ENCODE results near the gene DNAH6. TPM values are rescaled to one million over a fixed set of nuclear protein-coding genes. Genes with fewer than 3 reads are reported as not detected.
"Not testable (repeated sequence)": the region's sequence is repeated elsewhere in the genome, so short reads cannot be mapped to it uniquely, and the experiment has no call there.

DNAH6 gene
- total RNA-seq, 1 donor from 2014 or later: not detected

GRCh38 chr2:84755096-84755495, 238.8 kb downstream of the DNAH6 start:
- DNase-seq (ENCODE audit: low spot score in 2 of 2): no peak
- intact Hi-C loops (cut with DNase I): no loop called here
- H3K9me3 ChIP-seq: no peaks in the 10 kb centered on the region
- no peaks in the 10 kb centered on the region for H3K27me3 ChIP-seq
- H3K36me3 ChIP-seq: no peaks in the 10 kb centered on the region
- H3K27ac ChIP-seq: no peak overlapping the region
- no peak overlapping the region for H3K4me3 ChIP-seq
- no peak for TF ChIP-seq CTCF (IDR thresholded peaks at IDR 0.05)
- no peaks in the 10 kb centered on the region for H3K4me1 ChIP-seq

- no peak overlapping the region for H3K27ac ChIP-seq
- no peaks in the 10 kb centered on the region for H3K36me3 ChIP-seq
- no peak for TF ChIP-seq CTCF (IDR thresholded peaks at IDR 0.05)
- DNase-seq (ENCODE audit: low spot score in 2 of 2): no peak
- no peaks in the 10 kb centered on the region for H3K4me1 ChIP-seq
- no peaks in the 10 kb centered on the region for H3K27me3 ChIP-seq
- H3K9me3 ChIP-seq: no peaks in the 10 kb centered on the region
- intact Hi-C loops (cut with DNase I): no loop called here
- no peak overlapping the region for H3K4me3 ChIP-seq
These were observed 241.3 kb downstream of the DNAH6 start for GRCh38 chr2:84757648-84758047.

GRCh38 chr2:84766791-84767190, 250.5 kb downstream of the DNAH6 start:
- no peaks in the 10 kb centered on the region for H3K4me1 ChIP-seq
- H3K36me3 ChIP-seq: no peaks in the 10 kb centered on the region
- H3K27ac ChIP-seq: no peak overlapping the region
- intact Hi-C loops (cut with DNase I): no loop called here
- H3K27me3 ChIP-seq: no peaks in the 10 kb centered on the region
- no peak for TF ChIP-seq CTCF (IDR thresholded peaks at IDR 0.05)
- DNase-seq (ENCODE audit: low spot score in 2 of 2): no peak
- H3K4me3 ChIP-seq: no peak overlapping the region
- H3K9me3 ChIP-seq: peaks cover 0 to 6% of the 10 kb centered on the region in 2 donors

- no peak overlapping the region for H3K27ac ChIP-seq
- no peak for TF ChIP-seq CTCF (IDR thresholded peaks at IDR 0.05)
These were observed 252.5 kb downstream of the DNAH6 start for GRCh38 chr2:84768840-84769239.

GRCh38 chr2:84770280-84770679, 254.0 kb downstream of the DNAH6 start:
- Histone ChIP-seq H3K27me3 (no peaks in the 10 kb centered on the region), H3K27ac (no peak overlapping the region), H3K4me3 (no peak overlapping the region), H3K4me1 (no peaks in the 10 kb centered on the region), H3K9me3 (peaks cover 0 to 25% of the 10 kb centered on the region in 2 donors), H3K36me3 (no peaks in the 10 kb centered on the region)
- TF ChIP-seq CTCF (IDR thresholded peaks at IDR 0.05): no peak
- intact Hi-C loops (cut with DNase I): no loop called here
- DNase-seq (ENCODE audit: low spot score in 2 of 2): no peak

More at GRCh38 chr2:84768840-84769239, 252.5 kb downstream of the DNAH6 start:
- Histone ChIP-seq H3K4me1 (no peaks in the 10 kb centered on the region), H3K4me3 (no peak overlapping the region), H3K9me3 (peaks cover 0 to 24% of the 10 kb centered on the region in 2 donors), H3K27me3 (no peaks in the 10 kb centered on the region), H3K36me3 (no peaks in the 10 kb centered on the region)
- no peak for DNase-seq (ENCODE audit: low spot score in 2 of 2)
- intact Hi-C loops (cut with DNase I): no loop called here

- H3K4me1 ChIP-seq: no peaks in the 10 kb centered on the region
- no peak overlapping the region for H3K4me3 ChIP-seq
- H3K9me3 ChIP-seq: peaks cover 0 to 29% of the 10 kb centered on the region in 2 donors
- no peaks in the 10 kb centered on the region for H3K36me3 ChIP-seq
- intact Hi-C loops (cut with DNase I): no loop called here
- H3K27ac ChIP-seq: no peak overlapping the region
- H3K27me3 ChIP-seq: no peaks in the 10 kb centered on the region
- no peak for TF ChIP-seq CTCF (IDR thresholded peaks at IDR 0.05)
- DNase-seq (ENCODE audit: low spot score in 2 of 2): no peak
These were observed 255.0 kb downstream of the DNAH6 start for GRCh38 chr2:84771251-84771650.

GRCh38 chr2:84773562-84773961, 257.3 kb downstream of the DNAH6 start:
- H3K9me3 ChIP-seq: peaks cover 0 to 29% of the 10 kb centered on the region in 2 donors
- DNase-seq (ENCODE audit: low spot score in 2 of 2); H3K36me3 ChIP-seq; H3K27ac ChIP-seq; H3K4me1 ChIP-seq; H3K27me3 ChIP-seq; H3K4me3 ChIP-seq; intact Hi-C loops (cut with DNase I): not testable (repeated sequence)

Measured in ascending aorta (tissue), 2 donors.